Natural killer cell (primary cell): ENCODE data around the gene RNF26. TPM values are rescaled to one million over a fixed set of nuclear protein-coding genes. Genes with fewer than 3 reads are reported as not detected.
A peak's percentile ranks its signal among the peaks of the same experiment; 100 is the strongest.

ENCODE experiments used
- ATAC-seq, 3 donors: fragments of 150-1000 bp in 2 of 3; fragments of 200-7000 bp in 1 of 3; cut with Tn5 transposase; 1 replicate in 1 of 3; 2 replicates in 2 of 3; pipeline ENCODE4 v1.10.0; 2021; ENCODE audit warnings: mild to moderate bottlenecking in 2 of 3, moderate library complexity in 2 of 3
- DNase-seq, 2 donors: peaks; one replicate each; pipeline versions ENCODE4 v3.0.0 to v3.0.0-alpha.2; 2013 to 2021; ENCODE audit warnings: mixed read lengths in 1 of 2
- H3K27ac ChIP-seq: one replicate; pipeline ENCODE4 v1.5.1; 2013; ENCODE audit warnings: mild to moderate bottlenecking, low read length
- H3K27me3 ChIP-seq: one replicate; pipeline ENCODE4 v1.6.1; 2013; ENCODE audit warnings: low read length; ENCODE audit not compliant: control insufficient read depth, insufficient read depth
- H3K36me3 ChIP-seq: one replicate; pipeline ENCODE4 v1.6.1; 2013; ENCODE audit warnings: low read length; ENCODE audit not compliant: control insufficient read depth, insufficient read depth
- H3K4me1 ChIP-seq: one replicate; pipeline ENCODE4 v1.6.1; 2013; ENCODE audit warnings: low read length; ENCODE audit not compliant: control insufficient read depth, insufficient read depth
- H3K4me3 ChIP-seq: one replicate; pipeline ENCODE4 v1.5.1; 2013; ENCODE audit warnings: low read length
- H3K9me3 ChIP-seq: one replicate; pipeline ENCODE4 v1.6.1; 2013; ENCODE audit warnings: low read length; ENCODE audit not compliant: control insufficient read depth, insufficient read depth
- H3K27ac Mint-ChIP-seq, 2 donors: one replicate each; pipeline ENCODE4 v1.8.0; 2022; ENCODE audit warnings: mild to moderate bottlenecking in 2 of 2, mixed read lengths in 2 of 2, moderate library complexity in 1 of 2
- H3K27me3 Mint-ChIP-seq, 2 donors: one replicate each; pipeline ENCODE4 v1.8.0; 2022; ENCODE audit warnings: low read depth in 2 of 2, mixed read lengths in 2 of 2
- H3K36me3 Mint-ChIP-seq: one replicate; pipeline ENCODE4 v1.8.0; 2022; ENCODE audit warnings: mixed read lengths
- H3K4me1 Mint-ChIP-seq, 2 donors: one replicate each; pipeline ENCODE4 v1.8.0; 2022; ENCODE audit warnings: mixed read lengths in 2 of 2
- H3K4me3 Mint-ChIP-seq: one replicate; pipeline ENCODE4 v1.8.0; 2022; ENCODE audit warnings: mild to moderate bottlenecking, moderate library complexity, mixed read lengths
- H3K9me3 Mint-ChIP-seq, 2 donors: one replicate each; pipeline ENCODE4 v1.8.0; 2022; ENCODE audit warnings: mixed read lengths in 2 of 2
- CTCF ChIP-seq: fragments of 200-600 bp; IDR thresholded peaks from one replicate; pipeline ENCODE4 v1.8.0; 2022; ENCODE audit warnings: antibody characterized with exemption
- WGBS: methylation state at CpG from one replicate; pipeline ENCODE4 v1.1.7; 2013; ENCODE audit warnings: missing lambda C conversion rate; ENCODE audit not compliant: insufficient coverage; 5-methylcytosine and 5-hydroxymethylcytosine counted together
- intact Hi-C: fragments of 100-400 bp; cut with micrococcal nuclease; formaldehyde crosslinking; loops from one replicate; pipeline ENCODE4 v1.14.2; 2022
- total RNA-seq, 4 donors: library from RNA; stranded (reverse); fragments of 120-200 nt in 1 of 4; gene quantifications; one replicate each; pipeline versions ENCODE4 v1.2.3 to v1.2.4, GENCODE V29; 2013 to 2022

Gene RNF26
- total RNA-seq, 3 donors from 2014 or later (not counting 1 experiment from before 2014, with no cell fraction given): 18.0 to 21.8 (median 18.1) TPM

DNA sequence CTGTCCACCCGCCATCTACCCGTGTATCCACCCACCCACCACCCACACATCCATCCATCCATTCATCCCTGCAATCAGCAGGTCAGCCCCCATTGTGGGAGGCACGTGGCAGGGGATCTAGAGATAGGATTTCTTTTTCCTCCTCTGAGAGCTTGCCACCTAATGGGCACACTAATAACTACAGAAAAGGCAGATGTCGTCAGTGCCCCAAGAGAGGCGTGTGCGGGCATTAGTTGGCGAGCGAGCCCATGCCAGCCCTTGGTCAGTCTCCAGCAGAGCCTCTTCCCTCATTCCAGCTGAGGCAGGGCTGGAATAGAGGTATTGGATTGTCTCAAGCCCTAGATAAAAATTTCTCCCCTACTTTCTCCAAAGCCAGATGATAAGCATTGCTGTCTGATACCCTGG, 37.5 kb downstream of the RNF26 start:
- Histone ChIP-seq H3K27ac (no peak overlapping the region), H3K9me3 (no peaks in the 10 kb centered on the region), H3K36me3 (no peaks in the 10 kb centered on the region), H3K27me3 (no peaks in the 10 kb centered on the region), H3K4me1 (peaks cover 13% of the 10 kb centered on the region), H3K4me3 (no peak overlapping the region)
- Mint-ChIP-seq H3K36me3 (no peaks in the 10 kb centered on the region), H3K9me3 (no peaks in the 10 kb centered on the region), H3K4me1 (peaks cover 0 to 6% of the 10 kb centered on the region in 2 donors), H3K4me3 (no peak overlapping the region), H3K27ac (no peak overlapping the region), H3K27me3 (peaks cover 15 to 24% of the 10 kb centered on the region in 2 donors)
- intact Hi-C loops: no loop called here
- no peak for ATAC-seq
- WGBS: 77% methylated on average over 8 of the region's 8 CpGs
- TF ChIP-seq CTCF: no peak
- no peak for DNase-seq

DNA sequence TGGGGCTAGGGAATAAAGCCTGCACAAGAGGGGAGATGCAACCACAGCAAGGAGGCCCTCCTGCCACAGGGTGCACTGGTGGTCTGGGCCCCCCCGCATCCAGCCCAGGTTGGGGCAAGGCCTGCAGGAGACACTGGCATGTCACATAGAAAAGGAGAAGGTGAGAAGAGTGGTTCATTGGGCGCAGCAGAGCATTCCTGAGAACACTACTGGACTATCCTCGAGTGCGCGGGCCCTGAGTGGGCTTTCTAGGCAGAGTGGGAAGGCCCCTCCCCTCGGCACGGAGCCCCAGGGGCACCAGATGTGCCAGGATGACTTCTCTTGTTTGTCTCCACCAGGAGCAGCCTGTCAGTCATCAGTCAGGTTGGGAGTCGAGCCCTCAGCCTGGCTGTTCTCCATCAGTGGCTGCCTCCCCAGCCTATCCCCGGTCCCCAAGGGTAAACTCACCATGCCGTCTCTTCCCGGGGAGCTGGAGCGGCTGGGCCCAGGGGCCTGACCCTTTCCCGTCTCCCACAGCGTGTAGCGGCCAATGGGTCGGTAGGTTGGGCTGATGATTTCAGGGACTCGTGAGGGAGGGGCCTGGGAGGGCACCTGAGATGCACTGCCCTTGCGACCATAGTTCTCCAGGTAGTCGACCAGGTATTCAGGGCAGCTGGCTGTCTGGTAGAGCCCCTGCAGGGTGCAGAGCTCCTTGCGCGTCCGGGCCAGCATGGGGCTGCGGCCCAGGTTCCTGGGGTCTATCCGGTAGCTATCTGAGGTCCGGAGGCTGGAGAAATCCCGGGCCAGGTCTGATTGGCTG, 38.1 kb downstream of the RNF26 start:
- H3K4me1 ChIP-seq: peaks cover 13% of the 10 kb centered on the region
- Mint-ChIP-seq H3K27ac (no peak overlapping the region), H3K36me3 (no peaks in the 10 kb centered on the region), H3K9me3 (no peaks in the 10 kb centered on the region), H3K27me3 (peaks cover 8 to 18% of the 10 kb centered on the region in 2 donors), H3K4me1 (peaks cover 0 to 6% of the 10 kb centered on the region in 2 donors), H3K4me3 (no peak overlapping the region)
- ATAC-seq: no peak
- H3K4me3 ChIP-seq: no peak overlapping the region
- 95% methylated on average over 26 of the region's 26 CpGs for WGBS
- no peak for TF ChIP-seq CTCF
- no peak for DNase-seq
- H3K27ac ChIP-seq: no peak overlapping the region
- intact Hi-C loops: no loop called here
- no peaks in the 10 kb centered on the region for H3K27me3 ChIP-seq
- no peaks in the 10 kb centered on the region for H3K36me3 ChIP-seq
- no peaks in the 10 kb centered on the region for H3K9me3 ChIP-seq

- 73% methylated on average over 23 of the region's 23 CpGs for WGBS
- Mint-ChIP-seq H3K9me3 (no peaks in the 10 kb centered on the region), H3K27me3 (peaks cover 7 to 15% of the 10 kb centered on the region in 2 donors), H3K36me3 (no peaks in the 10 kb centered on the region), H3K27ac (no peak overlapping the region), H3K4me3 (no peak overlapping the region), H3K4me1 (peaks cover 0 to 6% of the 10 kb centered on the region in 2 donors)
- Histone ChIP-seq H3K4me3 (no peak overlapping the region), H3K9me3 (no peaks in the 10 kb centered on the region), H3K27ac (no peak overlapping the region), H3K4me1 (peaks cover 13% of the 10 kb centered on the region), H3K36me3 (no peaks in the 10 kb centered on the region), H3K27me3 (no peaks in the 10 kb centered on the region)
- intact Hi-C loops: no loop called here
- no peak for TF ChIP-seq CTCF
- ATAC-seq: no peak
- DNase-seq: peak in 1 of 2 donors; percentile 32
Observed at GRCh38 chr11:119373059-119373920, 39.0 kb downstream of the RNF26 start.
